SK-N-SH (cell line): ENCODE results near the gene ATXN10. TPM values are rescaled to one million over a fixed set of nuclear protein-coding genes. Genes with fewer than 3 reads are reported as not detected.

Experiments used
- CTCF ChIA-PET: fragments of 300-600, 350-600 bp; formaldehyde crosslinking; extraction: SDS; loops from one replicate; lab custom pipeline; 2021; lab: Yijun Ruan, JAX
- POLR2A ChIA-PET: fragments of 350-600 bp; sonication (Branson Sonifier 250); formaldehyde crosslinking; extraction: SDS; loops from one replicate; lab custom pipeline; 2020; ENCODE audit warnings: antibody characterized with exemption, inconsistent platforms; lab: Yijun Ruan, JAX
- DNase-seq: peaks from one replicate; pipeline ENCODE4 v3.0.0; 2012
- H2AFZ ChIP-seq: fragments of 200-600 bp; sonication (generic); 2 replicates; pipeline ENCODE4 v1.8.1; 2016; ENCODE audit warnings: antibody characterized with exemption, mild to moderate bottlenecking, low read depth
- H3F3A ChIP-seq: fragments of 200-600 bp; sonication (generic); replicated peaks from 2 replicates; pipeline ENCODE3; 2016; ENCODE audit warnings: antibody characterized with exemption, mild to moderate bottlenecking; ENCODE audit not compliant: insufficient read depth
- H3K27ac ChIP-seq, 2 experiments: fragments of 200-500 bp in 1 of 2; fragments of 200-600 bp in 1 of 2; sonication (Bioruptor generic) in 1 of 2; sonication (generic), shearing (Covaris generic) in 1 of 2; 2 replicates each; pipeline versions ENCODE4 v1.5.1 to v1.6.1; 2014 to 2016; ENCODE audit warnings: low read depth in 2 of 2, inconsistent platforms in 1 of 2, low read length in 1 of 2, mild to moderate bottlenecking in 1 of 2, mixed read lengths in 1 of 2
- H3K27me3 ChIP-seq: fragments of 200-600 bp; sonication (generic), shearing (Covaris generic); 2 replicates; pipeline ENCODE4 v1.6.1; 2016; ENCODE audit warnings: mixed run types; ENCODE audit not compliant: insufficient read depth
- H3K36me3 ChIP-seq, 2 experiments: fragments of 200-500 bp in 1 of 2; fragments of 200-600 bp in 1 of 2; sonication (Bioruptor generic) in 1 of 2; sonication (generic) in 1 of 2; replicated peaks in 1 of 2; 2 replicates each; pipeline versions ENCODE3 to v1.5.1; 2014 to 2016; ENCODE audit warnings: low read length in 1 of 2, mild to moderate bottlenecking in 1 of 2; ENCODE audit not compliant: insufficient read depth in 2 of 2, control insufficient read depth in 1 of 2
- H3K4me1 ChIP-seq, 2 experiments: fragments of 200-500 bp in 1 of 2; fragments of 200-600 bp in 1 of 2; sonication (Bioruptor generic) in 1 of 2; sonication (generic), shearing (Covaris generic) in 1 of 2; 2 replicates each; pipeline versions ENCODE4 v1.5.1 to v1.6.1; 2014 to 2016; ENCODE audit warnings: low read depth in 1 of 2, low read length in 1 of 2, mixed run types in 1 of 2; ENCODE audit not compliant: insufficient read depth in 2 of 2, control insufficient read depth in 1 of 2
- H3K4me2 ChIP-seq: fragments of 200-600 bp; sonication (generic), shearing (Covaris generic); 2 replicates; pipeline ENCODE4 v1.6.1; 2017; ENCODE audit warnings: mixed run types
- H3K4me3 ChIP-seq, 2 experiments: fragments of 200-500 bp in 1 of 2; fragments of 200-600 bp in 1 of 2; sonication (Bioruptor generic) in 1 of 2; sonication (generic), shearing (Covaris generic) in 1 of 2; 2 replicates each; pipeline versions ENCODE4 v1.5.1 to v1.8.1; 2014 to 2016; ENCODE audit warnings: low read depth in 2 of 2, inconsistent platforms in 1 of 2, low read length in 1 of 2, mild to moderate bottlenecking in 1 of 2, mixed read lengths in 1 of 2, moderate library complexity in 1 of 2
- H3K79me2 ChIP-seq: fragments of 200-600 bp; sonication (generic); 2 replicates; pipeline ENCODE4 v1.8.1; 2017; ENCODE audit warnings: mild to moderate bottlenecking; ENCODE audit not compliant: insufficient read depth
- H3K9ac ChIP-seq: fragments of 200-600 bp; sonication (generic); 2 replicates; pipeline ENCODE4 v1.6.1; 2017; ENCODE audit warnings: mixed run types
- H3K9me2 ChIP-seq: fragments of 200-600 bp; sonication (generic); 2 replicates; pipeline ENCODE4 v1.6.1; 2017; ENCODE audit warnings: mixed run types
- H3K9me3 ChIP-seq: fragments of 200-600 bp; sonication (generic); 2 replicates; pipeline ENCODE4 v1.6.1; 2017; ENCODE audit warnings: mixed run types, mild to moderate bottlenecking, moderate library complexity
- H4K20me1 ChIP-seq: fragments of 200-600 bp; sonication (generic); 2 replicates; pipeline ENCODE4 v1.6.1; 2017; ENCODE audit warnings: mild to moderate bottlenecking, mixed run types; ENCODE audit not compliant: insufficient read depth
- FOSL2 ChIP-seq: IDR thresholded peaks from 2 replicates; pipeline ENCODE4 v1.4.0; 2012; ENCODE audit warnings: low read depth, mild to moderate bottlenecking, moderate library complexity, borderline replicate concordance
- MAX ChIP-seq: IDR thresholded peaks from 2 replicates; pipeline ENCODE4 v1.4.0; 2012; ENCODE audit warnings: low read depth
- MEF2A ChIP-seq: IDR thresholded peaks from 2 replicates; pipeline ENCODE4 v1.4.0; 2012; ENCODE audit warnings: low read depth, borderline replicate concordance
- NRF1 ChIP-seq: IDR thresholded peaks from 2 replicates; pipeline ENCODE4 v1.6.1; 2012; ENCODE audit warnings: low read depth, mild to moderate bottlenecking, low read length
- RCOR1 ChIP-seq: fragments of 150-350 bp; IDR thresholded peaks from 2 replicates; pipeline ENCODE4 v1.6.1; 2017; ENCODE audit warnings: antibody characterized with exemption, low read length
- REST ChIP-seq: IDR thresholded peaks from 2 replicates; pipeline ENCODE4 v1.6.1; 2012; ENCODE audit warnings: mild to moderate bottlenecking, low read depth, low read length, moderate library complexity
- RFX5 ChIP-seq: IDR thresholded peaks from 2 replicates; pipeline ENCODE4 v1.6.1; 2012; ENCODE audit warnings: mild to moderate bottlenecking, improper control_type of control experiment, low read length
- RXRA ChIP-seq: IDR thresholded peaks from 2 replicates; pipeline ENCODE4 v1.4.0; 2012; ENCODE audit warnings: low read depth, mild to moderate bottlenecking, borderline replicate concordance
- TAF1 ChIP-seq: IDR thresholded peaks from 2 replicates; pipeline ENCODE4 v1.6.1; 2012; ENCODE audit warnings: low read depth, mild to moderate bottlenecking, low read length, moderate library complexity, borderline replicate concordance
- TCF12 ChIP-seq: IDR thresholded peaks from 2 replicates; pipeline ENCODE4 v1.4.0; 2012
- WGBS: methylation state at CpG from one replicate; pipeline ENCODE4 v1.1.6; 2017; ENCODE audit warnings: low lambda C conversion rate; 5-methylcytosine and 5-hydroxymethylcytosine counted together
- polyA plus RNA-seq, 3 experiments: library from polyadenylated mRNA; depleted of rRNA; stranded (reverse); fragments of >200 nt; gene quantifications; 2 replicates each; pipeline ENCODE4 v1.2.3, GENCODE V29; 2012

Gene ATXN10
- polyA plus RNA-seq, 1 of the 3 experiments (the other 2 are of a cell fraction), result 202 TPM

- H3K36me3 ChIP-seq, result no peaks in the 10 kb centered on the region
- 97% methylated on average over 26 of the region's 26 CpGs for WGBS
- CTCF ChIA-PET, result interaction anchor here (1.0 kb wide), 1 partner anchor 26 kb away, joined by 3 read pairs; no protein-coding TSS in a partner anchor
These were observed 218.7 kb downstream of the ATXN10 start for GRCh38 chr22:45890351-45890635.

GRCh38 chr22:45891021-45891421 is 219.4 kb downstream of the ATXN10 start:
- Histone ChIP-seq H3K9me2 (no peaks in the 10 kb centered on the region), H3K27me3 (no peaks in the 10 kb centered on the region), H3K4me1 (peaks cover 0 to 7% of the 10 kb centered on the region in 2 experiments; a peak in 1 of 4 replicates), H2AFZ (no peak overlapping the region), H3K4me3 (no peak overlapping the region), H3K27ac (no peak overlapping the region), H3K9ac (no peak overlapping the region), H3K36me3 (no peaks in the 10 kb centered on the region), H3K9me3 (no peaks in the 10 kb centered on the region), H3K79me2 (no peaks in the 10 kb centered on the region), H3F3A (no peaks in the 10 kb centered on the region), H4K20me1 (no peaks in the 10 kb centered on the region), H3K4me2 (no peak overlapping the region)
- DNase-seq, result no peak
- ChIA-PET POLR2A (no interaction called here), CTCF (interaction anchor here (1.0 kb wide), 1 partner anchor 27 kb away, joined by 3 read pairs; no protein-coding TSS in a partner anchor)
- TF ChIP-seq MAX (no peak), TCF12 (no peak)
- 93% methylated on average over 37 of the region's 37 CpGs for WGBS

More at GRCh38 chr22:45890351-45890635, 218.7 kb downstream of the ATXN10 start:
- H3K79me2 ChIP-seq, result no peaks in the 10 kb centered on the region
- no peaks in the 10 kb centered on the region for H3K9me2 ChIP-seq
- H4K20me1 ChIP-seq, result no peaks in the 10 kb centered on the region
- H3K4me2 ChIP-seq, result no peak overlapping the region
- POLR2A ChIA-PET, result no interaction called here
- H3F3A ChIP-seq, result no peaks in the 10 kb centered on the region
- no peak overlapping the region for H2AFZ ChIP-seq
- H3K4me3 ChIP-seq, result no peak overlapping the region
- no peak for DNase-seq
- no peaks in the 10 kb centered on the region for H3K27me3 ChIP-seq
- H3K9me3 ChIP-seq, result no peaks in the 10 kb centered on the region
- no peak overlapping the region for H3K27ac ChIP-seq
- peaks cover 0 to 12% of the 10 kb centered on the region in 2 experiments; a peak in 1 of 4 replicates for H3K4me1 ChIP-seq
- H3K9ac ChIP-seq, result no peak overlapping the region
- TF ChIP-seq RXRA (no peak), RCOR1 (no peak)

- Histone ChIP-seq H2AFZ (no peak overlapping the region), H3K36me3 (no peaks in the 10 kb centered on the region), H3K27me3 (no peaks in the 10 kb centered on the region), H3K9me2 (no peaks in the 10 kb centered on the region), H3K27ac (no peak overlapping the region), H3K4me1 (peaks cover 0 to 9% of the 10 kb centered on the region in 2 experiments; a peak in 1 of 4 replicates), H4K20me1 (no peaks in the 10 kb centered on the region), H3K4me2 (no peak overlapping the region), H3K4me3 (no peak overlapping the region), H3K79me2 (no peaks in the 10 kb centered on the region), H3K9ac (no peak overlapping the region), H3F3A (no peaks in the 10 kb centered on the region), H3K9me3 (no peaks in the 10 kb centered on the region)
- DNase-seq, result no peak
- CTCF ChIA-PET, result interaction anchor here (1.2 kb wide), 1 partner anchor 28 kb away, joined by 3 read pairs; no protein-coding TSS in a partner anchor
- 90% methylated on average over 22 of the region's 25 CpGs for WGBS
- POLR2A ChIA-PET, result no interaction called here
- TF ChIP-seq MEF2A (no peak), NRF1 (no peak), RFX5 (no peak), REST (no peak), FOSL2 (no peak), TAF1 (no peak)
These were observed 219.9 kb downstream of the ATXN10 start for GRCh38 chr22:45891471-45891995.
